Stimulated activated CD8-positive, alpha-beta memory T cell treated with anti-CD3 and anti-CD28 coated beads, Interleukin-12 subunit alpha, Interleukin-12 subunit beta, amount 100 ng/mL, for 24 hours (primary cell): ENCODE measurements around the gene CLSTN2.

ENCODE experiments used
- DNase-seq: peaks from one replicate; pipeline ENCODE4 v3.0.0-alpha.2; 2020; ENCODE audit errors: extremely low read depth

Gene CLSTN2

DNA sequence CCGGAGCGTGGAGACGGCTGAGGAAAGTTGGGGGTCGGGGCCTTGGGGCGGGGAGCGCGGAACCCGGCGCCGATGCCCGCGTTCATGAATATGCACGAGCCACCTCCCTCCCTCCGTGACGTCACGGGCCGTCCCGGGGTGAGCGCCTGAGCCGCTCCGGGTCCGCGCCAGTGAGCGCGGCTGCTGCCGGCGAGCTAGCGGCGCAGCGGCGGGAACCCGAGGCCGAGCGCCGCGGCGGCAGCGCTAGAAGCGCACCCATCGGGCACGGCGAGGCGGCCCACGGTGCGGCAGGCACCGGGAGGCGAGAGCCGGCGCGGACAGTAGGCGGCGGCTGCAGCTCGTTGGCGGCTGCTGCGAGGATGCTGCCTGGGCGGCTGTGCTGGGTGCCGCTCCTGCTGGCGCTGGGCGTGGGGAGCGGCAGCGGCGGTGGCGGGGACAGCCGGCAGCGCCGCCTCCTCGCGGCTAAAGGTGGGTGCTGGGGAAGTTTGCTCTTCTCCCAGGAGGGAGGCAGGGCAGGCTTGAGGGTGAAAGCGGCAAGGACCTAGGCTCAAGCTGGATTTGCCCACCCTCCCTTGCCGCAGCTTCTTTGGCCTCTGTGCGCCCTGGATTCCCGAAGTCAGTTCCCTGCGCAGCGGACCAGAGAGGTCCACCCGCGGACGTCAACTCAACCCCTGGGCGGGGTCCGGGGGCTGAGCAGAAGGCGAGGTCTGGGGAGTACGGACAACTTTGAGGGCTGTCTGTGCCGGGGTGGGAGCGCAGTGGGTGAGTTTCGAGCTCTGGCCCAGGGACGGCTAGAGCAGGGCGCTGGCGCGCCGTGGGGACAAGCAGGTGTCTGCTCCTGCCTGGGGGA is at the start of gene CLSTN2:
Gene CLSTN2 (plus strand): TSS at position 170 of the 850 bp plus-strand sequence.
- no peak for DNase-seq

DNA sequence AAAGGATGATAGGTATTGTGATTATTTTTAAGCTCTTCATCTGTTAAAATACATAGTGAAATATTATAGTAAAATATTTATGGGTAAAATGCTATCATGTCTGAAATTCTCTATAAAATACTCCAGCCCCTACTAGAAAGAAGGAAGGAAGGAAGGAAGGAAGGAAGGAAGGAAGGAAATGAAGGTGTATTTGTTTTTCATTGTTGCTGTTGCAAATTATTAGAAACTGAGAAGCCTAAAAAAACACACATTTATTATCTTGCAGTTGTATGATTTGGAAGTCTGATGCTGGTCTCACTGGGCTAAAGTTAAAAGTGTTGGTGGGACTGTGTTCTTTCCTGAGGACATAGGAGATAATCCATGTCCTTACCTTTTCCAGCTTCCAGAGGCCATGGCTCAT is 47.6 kb upstream of the CLSTN2 start:
- DNase-seq: no peak

DNA sequence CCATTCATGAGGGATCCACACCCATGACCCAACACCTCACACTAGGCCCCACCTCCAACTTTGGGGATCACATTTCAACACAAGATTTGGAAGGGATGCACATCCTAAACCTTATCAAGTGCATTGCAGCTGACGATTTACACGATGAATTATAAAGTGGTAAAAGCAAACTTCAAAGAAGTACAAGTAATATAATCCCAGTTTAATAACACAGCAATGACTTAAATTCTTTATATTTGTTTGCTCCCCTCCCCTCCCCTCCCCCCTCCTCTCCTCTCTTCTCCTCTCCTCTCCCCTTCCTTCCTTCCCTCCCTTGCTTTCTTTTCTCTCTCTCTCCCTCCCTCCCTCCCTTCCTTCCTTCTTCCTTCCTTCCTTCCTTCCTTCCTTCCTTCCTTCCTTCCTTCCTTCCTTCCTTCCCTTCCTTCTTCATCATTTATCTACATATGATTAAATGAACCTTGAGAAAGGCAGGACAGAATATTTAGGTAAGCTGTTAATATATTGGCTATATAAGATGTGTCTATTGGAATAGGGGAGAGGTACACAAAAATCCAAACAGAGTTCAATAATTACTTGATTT is 46.3 kb upstream of the CLSTN2 start:
- DNase-seq: no peak

DNA sequence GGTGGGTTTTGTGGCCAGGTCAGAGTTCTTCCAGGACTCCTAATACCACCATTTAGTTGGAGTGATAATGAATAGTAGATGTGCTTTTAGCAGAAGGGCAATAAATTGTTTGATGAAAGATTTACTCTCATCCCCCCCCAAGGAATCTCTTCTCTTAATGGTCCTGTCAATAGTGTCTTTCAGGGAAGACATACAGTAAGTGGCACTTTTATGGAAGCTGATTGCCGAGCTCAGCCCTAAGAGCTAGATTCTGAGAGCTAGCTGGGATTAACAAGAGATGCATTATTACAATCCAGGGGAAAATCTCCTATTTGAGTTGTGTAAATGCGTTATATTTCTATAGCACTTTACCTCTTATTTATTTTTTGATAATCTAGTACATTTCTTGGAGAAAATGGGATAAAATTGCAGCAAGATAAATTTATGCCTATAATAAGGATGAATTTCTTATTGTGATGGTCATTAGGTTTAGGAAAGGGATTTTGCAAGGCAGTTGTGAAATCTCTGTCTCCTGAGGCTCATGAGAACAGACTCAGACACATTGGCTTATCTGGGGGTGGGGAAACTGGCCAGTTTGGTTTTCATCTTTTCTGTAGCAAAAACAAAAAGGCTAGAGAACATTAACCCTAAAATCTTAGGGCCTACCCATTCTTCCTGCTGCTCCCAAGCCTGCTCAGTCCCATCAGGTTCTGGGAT is 41.6 kb upstream of the CLSTN2 start:
- DNase-seq: no peak

DNA sequence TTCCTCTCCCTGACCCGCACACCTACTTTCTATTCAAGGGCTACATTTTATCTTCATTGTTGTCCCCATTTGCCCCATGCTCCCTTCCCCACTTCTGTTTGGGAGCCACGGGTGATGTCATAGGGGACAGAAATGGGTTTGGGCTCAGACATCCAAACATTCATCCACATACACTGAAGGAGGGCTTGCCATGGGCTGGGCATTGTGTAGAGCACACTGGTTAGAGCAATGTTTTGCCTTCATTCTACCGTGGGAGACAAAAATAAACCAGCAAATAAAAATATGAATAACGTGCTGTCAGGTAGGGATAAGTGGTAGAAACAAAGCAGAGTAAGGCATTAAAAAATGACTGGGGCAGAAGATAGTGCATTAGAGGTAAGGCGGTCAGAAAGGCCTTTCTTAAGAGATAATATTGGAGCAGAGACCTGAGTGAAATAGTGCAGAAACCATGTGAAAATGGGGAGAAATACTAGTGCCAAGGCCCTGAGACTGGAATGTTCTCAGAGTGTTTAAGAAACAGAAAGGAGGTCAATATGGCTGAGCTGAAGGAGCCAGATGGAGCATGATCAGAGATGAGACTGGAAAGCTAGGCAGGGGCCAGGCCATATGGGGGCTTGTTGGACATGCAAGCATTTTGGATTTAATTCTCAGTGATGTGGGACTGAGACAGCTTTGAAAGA is 40.9 kb upstream of the CLSTN2 start:
- no peak for DNase-seq

DNA sequence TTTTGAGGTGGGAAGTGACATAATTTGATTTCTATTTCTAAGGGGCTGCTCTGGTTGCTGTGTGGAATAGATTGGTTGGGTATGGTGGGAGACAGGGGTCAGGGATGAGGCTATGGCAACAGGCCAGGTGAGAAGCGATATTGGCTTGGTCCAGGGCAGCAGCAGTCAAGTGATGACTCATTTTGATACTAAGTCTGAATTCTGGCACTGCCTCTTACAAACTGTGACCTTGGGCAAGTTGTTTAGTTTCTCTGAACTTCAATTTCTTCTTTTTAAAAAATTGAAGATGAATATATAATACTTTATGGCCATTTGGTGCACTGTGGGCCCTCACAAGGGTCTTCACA is 40.4 kb upstream of the CLSTN2 start:
- no peak for DNase-seq

DNA sequence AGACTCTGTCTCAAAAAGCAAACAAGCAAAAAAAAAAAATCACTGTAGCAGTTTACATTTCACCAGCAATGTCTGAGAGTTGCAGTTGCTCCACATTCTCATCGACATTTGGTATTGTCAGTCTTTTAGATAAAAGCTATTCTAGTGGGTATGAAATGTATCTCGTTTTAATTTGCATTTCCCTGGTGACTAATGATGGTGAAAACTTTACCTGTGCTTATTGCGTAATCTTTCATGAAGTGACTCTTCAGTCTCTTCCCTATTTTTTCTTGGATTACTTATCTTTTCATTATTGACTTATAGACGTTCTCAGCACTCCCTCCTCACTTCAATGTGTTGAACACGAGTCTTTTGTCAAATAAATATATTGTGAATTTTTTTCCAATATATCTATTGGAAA is 37.2 kb upstream of the CLSTN2 start:
- DNase-seq: no peak

DNA sequence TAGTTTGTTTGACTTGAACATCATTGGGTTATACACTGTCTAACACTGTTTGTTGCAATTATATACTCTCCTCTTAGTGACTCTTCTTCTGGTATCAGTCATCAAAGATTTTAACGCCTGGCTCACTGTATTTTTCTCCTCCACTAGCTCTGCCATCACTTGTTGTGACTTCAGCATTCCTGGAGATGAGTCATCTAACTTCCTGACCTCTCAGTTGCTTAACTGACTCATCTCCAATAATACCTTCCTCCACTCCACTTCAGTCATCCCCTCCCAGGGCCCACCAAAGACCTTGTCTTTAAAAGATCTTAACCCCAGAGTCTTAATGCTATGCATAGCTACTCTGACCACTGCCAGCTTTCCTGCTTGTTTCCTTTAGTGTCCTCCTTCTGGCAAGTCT is 28.6 kb upstream of the CLSTN2 start:
- no peak for DNase-seq

DNA sequence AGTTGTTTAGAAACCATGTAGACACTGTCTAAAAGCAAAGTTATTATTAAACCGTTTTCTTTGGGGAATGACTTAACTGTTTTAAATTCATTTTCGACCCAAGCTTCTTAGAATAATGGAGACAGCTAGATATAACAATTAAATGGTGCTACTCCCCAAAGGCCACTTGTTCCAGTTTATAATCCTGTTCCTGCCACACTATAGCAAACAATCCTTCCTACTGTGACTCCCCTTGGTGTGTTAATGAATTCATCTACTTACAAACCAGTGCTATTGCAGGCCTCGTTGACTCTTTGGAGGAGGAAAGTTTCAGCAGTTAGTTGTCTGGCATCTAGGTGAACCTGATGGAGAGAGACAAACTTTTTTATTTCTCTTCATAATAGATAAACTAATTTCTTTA is 25.2 kb upstream of the CLSTN2 start:
- DNase-seq: no peak

DNA sequence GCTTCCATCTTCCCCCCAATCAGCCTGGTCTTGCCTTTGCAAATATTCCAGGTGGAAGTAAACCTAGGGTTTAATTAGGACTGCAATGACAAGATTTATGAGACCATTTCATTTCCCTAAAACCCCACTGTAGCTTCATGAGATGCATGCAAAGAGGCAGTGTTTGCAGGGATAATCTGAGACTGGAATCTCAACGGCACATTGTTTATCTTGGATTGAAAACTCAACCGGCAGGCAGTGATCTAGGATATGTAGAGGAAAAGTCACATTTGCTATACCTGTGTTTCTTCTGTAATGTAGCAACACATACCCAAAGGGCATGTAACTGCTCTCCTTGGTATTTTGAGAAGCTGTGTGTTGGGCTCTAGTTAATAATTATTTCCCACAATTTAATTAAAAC is 18.7 kb upstream of the CLSTN2 start:
- DNase-seq: no peak

DNA sequence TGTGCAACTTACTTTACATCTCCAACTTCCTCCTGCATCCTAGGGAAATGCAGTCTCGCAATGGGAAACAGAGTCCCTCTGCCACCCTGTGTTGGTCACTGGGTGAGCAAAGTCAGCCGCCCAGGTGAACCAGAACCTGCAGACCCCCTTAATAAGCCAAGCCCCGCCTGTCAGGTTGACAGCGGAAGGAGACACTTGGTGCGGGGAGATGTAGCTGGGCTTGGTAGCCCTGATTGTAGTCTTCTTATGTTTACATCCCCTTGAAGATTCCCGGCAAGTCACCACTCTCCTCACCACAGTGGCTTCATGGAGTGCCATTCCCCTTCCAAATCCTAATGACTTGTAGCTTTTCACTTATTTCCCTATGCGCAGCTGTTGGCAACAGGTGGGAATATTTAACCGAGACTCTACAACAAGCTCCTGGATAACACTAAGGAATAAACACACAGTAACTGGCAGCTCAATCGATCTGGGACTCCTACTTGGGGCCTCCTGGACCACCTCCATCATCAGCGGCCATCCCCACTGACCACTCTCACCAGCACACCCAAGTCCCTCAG is 17.7 kb upstream of the CLSTN2 start:
- no peak for DNase-seq

DNA sequence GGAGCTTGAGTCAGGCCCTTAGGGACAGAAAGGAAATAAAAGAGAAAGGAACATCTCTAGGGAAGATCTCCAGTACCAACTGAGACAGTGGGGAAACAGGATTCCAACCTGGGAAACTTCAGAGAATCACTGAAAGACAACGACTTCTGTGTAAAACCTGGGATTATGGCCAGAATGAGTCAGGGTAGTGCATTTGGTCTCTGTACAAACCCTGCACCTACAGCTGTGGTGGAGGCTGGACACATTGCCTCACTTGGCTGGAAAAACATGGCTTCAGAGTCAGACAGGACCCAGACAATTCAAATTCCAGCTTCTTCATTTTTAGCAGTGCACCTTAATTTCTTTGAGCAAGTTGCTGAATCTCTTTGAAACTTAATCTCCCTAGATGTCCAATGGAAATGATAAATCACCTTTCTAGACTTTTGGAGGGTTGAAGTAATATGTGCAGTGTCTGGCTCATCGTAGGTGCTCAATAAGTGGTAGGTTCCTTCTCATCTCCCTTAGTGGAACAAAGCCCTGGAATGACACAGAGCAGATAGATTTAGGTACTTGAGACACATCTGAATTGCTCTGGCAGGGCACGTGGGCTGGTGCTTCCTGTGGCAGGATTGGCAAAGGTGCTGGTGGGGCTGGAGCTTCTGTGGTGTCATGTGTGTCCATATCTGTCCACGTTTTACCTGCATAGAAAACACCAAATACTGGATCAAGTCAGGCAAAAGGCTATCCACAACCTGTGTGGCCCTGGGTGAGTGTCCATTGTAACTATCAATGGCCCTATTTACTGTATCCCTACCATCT is 6.1 kb upstream of the CLSTN2 start:
- no peak for DNase-seq

DNA sequence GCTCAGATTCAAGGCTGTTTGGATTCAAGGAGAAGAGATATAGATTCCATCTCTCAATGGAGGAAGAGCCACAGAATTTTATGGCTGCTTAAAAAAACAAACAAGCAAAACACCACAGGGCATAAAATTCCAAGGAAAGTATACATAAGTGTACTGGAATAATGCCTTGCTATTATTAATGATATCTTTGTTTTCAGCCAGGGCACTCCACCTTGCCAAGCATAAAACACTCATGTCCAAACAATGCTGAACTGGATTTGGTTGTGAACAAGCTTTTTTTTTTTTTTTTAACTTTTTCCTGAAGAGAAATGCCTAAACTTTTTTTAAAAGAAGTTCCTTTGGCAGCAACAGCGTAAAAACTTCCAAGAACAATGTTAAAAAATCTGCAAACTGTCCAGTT is 4.8 kb upstream of the CLSTN2 start:
- DNase-seq: no peak

DNA sequence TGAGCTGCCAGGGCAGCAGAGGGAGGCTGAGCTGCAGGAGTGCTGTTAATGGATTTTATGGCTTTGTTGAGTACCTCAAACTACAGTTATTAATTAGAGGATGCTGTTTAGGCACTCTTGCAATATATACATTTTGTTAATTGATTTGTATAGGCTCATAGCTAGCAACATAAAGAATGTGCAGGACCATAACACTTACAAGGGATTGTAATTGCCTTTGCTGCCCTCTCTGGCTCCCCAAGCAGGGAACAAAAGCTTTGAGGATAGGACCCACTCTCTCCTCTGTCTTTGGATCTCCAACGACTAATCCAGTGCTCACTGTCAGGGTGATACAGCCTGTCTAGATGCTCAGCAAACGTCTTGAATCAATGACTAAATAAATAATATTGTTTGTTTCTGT is 1.2 kb upstream of the CLSTN2 start:
- no peak for DNase-seq

DNA sequence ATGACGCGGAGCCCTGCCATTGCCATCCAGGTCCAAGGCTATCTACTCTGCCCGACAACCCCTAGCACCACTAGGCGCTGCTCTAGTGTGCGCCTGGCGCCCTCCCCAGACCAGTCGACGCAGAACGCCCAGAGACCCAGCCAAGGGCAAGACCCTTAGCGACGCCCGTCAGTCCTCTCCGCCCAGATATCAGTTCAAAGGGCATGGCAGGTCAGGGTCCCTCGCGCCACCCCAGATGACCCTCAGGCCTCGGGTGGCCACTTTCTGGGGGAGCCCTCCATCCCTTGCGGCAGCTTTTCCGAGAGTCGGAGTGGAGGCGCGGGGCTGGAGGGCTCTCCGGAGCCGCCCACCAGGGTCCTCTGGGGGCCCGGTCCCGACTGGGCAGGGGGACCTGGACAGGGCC is 371 bp upstream of the CLSTN2 start:
- DNase-seq: no peak

DNA sequence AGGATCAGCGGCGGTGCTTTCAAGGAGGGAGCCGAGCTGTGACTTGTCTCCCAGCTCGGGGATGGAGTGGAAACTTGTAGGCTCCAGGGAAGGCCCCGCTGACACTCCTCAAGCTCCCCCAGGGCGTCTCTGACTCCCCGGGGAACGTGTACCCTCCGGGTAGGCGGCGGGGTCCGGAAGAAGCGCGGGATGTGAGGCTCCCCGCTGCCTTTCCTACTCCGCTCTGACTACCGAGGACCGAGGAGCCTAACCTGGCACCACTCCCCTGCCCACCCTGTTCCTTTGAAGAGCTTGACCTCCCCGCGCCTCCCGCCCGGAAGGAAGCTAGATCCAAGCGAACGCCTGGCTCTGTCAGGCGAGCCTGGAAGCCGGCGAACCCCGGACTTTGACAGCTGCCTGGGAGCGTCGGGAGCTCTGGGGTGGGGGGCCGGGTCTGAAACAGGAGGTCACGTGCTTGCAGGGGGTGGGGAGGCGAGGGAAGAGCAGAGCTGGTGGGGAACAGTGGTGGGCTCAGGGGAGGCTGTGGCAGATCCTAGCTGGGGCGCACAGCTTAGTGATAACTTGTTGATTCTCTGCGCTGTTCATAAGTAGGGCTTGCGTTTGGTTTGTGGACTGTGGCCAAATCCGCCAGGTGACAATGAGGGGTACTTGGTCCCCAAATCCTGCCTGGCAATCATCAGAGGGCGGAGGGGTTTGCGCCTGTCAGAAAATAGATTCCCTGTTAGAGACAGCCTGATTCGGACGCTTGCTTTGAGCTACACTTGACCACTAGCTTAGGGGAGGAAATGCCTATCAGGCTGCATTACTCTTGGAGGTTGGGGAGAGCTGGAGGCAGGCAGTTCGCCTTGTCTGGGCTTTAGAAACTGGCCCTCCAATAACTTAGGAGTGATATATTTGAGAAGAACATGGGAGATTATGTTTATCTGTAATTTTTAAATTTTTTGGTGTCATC is 1.2 kb downstream of the CLSTN2 start:
- DNase-seq: no peak

DNA sequence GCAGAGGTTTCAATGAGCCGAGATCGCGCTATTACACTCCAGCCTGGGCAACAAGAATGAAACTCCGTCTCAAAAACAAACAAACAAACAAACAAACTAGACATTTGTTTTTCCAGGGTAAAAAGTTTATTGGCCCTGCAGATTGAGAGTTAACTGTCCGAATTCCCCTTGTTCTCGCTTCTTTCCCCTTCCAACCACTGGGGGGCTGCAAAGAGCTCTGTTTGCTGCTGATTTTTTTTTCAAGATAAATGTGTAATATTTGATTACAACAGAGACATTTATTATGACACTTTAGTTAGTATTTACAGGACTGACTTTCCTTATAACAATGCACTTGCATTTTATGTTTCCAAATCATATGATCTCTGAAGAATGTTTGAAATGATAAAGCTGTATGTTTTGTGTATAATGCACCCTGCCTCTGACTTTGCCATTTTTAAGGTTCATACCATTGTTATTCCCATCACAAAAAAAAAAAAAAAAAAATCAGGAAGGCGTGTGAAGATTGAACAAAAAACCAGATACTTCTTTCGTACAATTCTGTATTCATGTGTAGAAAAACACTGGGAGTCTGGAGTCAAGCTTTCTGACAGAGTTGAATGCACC is 2.8 kb downstream of the CLSTN2 start:
- DNase-seq: no peak

DNA sequence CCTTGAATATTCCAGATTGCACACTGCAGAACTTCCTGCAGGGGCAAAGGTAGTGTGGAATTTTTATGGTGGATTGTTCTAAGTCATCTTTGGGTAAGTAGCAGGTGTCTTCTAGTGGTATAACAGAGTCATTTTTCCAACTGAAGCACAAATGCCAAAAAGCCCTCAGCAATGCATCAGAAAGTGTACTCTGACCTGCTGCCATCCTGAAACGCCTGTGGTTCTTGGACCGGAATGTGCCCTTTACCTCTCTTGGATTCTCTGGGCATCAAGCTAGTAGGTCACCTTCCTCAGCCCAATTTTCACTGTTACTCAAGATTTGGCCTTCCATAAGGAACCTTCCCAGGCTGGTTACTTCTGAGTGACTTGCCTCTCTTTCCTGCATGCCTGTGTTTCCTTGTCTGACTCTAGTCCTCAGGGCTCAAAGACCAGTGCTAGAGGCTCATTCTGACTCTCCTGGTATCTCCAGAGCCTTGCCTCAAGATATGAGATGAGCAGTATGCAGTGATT is 4.8 kb downstream of the CLSTN2 start:
- DNase-seq: no peak

DNA sequence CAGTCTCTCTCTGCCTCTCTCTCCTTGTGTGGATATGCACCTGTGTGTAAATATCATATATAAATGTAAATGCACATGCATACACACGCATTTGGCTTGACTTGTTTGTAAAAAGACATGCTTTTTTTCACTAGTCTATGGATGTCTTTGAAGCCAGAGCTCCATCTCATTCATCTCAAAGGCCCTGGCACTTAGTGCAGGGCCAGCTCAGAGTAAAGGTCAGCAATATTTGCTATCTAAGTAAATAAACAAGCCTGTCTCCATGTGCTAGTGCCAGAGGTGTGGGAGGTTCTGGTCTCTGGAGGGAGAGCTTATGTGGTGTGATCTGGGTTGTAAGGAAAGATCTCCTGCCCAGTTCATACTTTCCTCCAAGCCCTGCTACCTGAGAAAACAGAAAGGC is 5.6 kb downstream of the CLSTN2 start:
- DNase-seq: no peak

DNA sequence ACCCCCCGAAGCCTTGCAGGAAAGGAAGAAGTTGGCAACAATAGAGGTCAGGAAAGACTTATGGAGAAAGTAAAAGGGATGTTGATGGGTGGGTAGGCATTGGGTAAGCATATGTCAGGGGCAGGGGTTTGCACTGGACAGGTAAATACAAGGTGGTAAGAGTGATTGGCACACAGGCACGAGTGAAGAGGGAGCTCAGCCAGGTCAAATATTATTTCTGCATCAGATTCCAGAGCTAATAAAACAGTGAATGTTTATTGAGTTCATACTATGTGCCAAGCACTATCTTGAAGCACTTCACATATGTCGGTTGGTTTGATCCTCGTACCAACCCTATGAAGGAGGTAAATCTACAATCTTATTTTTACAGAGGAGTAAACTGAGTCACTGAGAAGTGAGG is 6.6 kb downstream of the CLSTN2 start:
- no peak for DNase-seq
